RPMI8226 (cell line): ENCODE measurements around the gene ARAP2.

Source experiments
- DNase-seq: peaks from one replicate; pipeline ENCODE4 v3.0.0-alpha.2; 2015

The ARAP2 gene, protein sequence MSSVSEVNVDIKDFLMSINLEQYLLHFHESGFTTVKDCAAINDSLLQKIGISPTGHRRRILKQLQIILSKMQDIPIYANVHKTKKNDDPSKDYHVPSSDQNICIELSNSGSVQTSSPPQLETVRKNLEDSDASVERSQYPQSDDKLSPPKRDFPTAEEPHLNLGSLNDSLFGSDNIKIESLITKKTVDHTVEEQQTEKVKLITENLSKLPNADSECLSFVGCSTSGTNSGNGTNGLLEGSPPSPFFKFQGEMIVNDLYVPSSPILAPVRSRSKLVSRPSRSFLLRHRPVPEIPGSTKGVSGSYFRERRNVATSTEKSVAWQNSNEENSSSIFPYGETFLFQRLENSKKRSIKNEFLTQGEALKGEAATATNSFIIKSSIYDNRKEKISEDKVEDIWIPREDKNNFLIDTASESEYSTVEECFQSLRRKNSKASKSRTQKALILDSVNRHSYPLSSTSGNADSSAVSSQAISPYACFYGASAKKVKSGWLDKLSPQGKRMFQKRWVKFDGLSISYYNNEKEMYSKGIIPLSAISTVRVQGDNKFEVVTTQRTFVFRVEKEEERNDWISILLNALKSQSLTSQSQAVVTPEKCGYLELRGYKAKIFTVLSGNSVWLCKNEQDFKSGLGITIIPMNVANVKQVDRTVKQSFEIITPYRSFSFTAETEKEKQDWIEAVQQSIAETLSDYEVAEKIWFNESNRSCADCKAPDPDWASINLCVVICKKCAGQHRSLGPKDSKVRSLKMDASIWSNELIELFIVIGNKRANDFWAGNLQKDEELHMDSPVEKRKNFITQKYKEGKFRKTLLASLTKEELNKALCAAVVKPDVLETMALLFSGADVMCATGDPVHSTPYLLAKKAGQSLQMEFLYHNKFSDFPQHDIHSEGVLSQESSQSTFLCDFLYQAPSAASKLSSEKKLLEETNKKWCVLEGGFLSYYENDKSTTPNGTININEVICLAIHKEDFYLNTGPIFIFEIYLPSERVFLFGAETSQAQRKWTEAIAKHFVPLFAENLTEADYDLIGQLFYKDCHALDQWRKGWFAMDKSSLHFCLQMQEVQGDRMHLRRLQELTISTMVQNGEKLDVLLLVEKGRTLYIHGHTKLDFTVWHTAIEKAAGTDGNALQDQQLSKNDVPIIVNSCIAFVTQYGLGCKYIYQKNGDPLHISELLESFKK (N-terminal part only)

DNA sequence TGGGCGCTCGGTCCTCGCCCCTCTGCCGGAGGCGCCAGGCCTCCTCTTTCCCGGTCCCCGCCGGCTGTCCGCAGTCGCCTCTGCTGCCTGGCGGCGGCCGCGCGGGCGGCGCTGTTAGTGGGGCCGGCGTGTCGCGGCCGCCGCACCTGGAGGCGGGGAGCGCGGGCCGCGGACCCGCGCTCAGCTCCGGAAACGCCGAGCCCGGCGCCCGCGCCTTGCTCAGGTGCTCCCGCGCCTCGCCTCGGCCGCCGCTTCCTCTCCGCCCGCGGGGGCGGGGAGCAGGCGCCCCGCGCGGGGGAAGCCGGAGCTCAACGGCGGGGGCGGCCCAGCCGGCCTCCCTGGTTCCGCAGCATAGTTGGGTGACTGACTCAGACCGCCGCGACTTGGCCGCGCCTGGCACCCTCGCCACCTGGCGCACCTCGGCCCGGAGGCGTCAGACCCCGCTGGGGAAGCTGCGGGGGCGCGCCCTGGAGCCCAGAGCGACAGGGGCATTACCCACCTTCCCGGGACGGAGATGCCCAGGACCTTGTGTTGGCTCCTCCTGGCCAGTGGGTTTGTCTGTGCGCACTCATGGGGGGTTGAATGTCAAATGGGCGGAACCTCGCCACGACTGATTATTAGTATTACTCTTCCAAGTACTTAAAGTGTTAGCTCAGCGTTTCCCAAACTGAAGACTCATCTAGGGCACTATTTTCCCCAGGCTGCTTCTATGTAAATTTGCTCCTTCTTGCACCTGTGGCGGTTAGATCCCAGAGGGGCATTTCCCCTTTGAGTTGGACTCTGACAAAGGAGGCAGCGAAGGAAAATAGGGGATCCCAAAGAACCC is at the start of gene ARAP2:
TSS of gene ARAP2 (minus strand) at position 258 of the 826 bp plus-strand sequence. CDS start 15,028 bp downstream, outside the sequence.
- DNase-seq, result peak; percentile 71

DNA sequence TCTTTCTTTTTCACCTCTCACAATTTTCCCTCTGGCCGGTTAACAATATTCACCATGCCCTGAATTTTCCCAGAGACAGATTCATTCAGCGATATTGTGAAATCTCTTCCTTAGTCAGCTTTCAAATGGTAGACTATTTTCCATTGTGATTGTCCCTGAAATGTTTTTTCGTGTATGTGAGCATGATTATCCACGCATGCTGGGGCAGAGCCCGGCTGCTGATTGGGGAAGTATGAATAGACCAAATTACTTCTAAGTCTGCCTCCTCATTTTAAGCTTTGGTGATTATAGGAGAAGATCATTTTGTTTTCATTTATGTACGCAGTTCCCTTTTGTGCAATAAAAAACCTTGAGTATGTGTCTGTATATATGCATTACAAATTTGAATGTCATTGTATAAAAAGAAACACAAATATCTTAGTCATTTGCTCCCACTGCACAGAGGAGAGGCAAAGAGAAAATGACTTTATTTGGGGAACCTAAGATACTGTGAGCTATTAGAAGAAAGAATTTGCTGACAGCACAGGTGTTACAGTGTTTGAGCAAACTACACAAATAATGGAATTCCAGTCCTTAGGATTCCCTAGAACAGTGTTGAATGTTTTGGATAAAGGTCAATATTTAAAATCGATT is 48.4 kb upstream of the ARAP2 start:
- DNase-seq, result no peak

DNA sequence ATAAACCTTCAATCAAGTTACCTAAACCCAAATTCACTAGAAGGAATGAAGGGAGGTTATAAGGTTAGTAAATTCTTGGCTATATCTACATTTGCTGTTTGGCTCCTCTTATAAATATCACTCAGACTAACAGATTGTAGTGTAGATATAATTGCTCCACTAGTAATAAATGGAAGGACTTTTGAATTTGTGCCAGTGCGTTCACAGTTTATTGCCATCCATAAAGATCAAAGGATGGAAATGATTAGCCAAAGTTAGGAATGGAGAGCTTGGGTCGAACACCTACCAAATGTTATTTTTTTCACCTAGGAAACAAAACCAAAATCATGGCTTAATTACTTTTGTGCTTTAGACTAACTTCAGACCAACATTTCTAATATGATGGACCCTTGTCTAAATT is 46.3 kb upstream of the ARAP2 start:
- DNase-seq, result no peak

DNA sequence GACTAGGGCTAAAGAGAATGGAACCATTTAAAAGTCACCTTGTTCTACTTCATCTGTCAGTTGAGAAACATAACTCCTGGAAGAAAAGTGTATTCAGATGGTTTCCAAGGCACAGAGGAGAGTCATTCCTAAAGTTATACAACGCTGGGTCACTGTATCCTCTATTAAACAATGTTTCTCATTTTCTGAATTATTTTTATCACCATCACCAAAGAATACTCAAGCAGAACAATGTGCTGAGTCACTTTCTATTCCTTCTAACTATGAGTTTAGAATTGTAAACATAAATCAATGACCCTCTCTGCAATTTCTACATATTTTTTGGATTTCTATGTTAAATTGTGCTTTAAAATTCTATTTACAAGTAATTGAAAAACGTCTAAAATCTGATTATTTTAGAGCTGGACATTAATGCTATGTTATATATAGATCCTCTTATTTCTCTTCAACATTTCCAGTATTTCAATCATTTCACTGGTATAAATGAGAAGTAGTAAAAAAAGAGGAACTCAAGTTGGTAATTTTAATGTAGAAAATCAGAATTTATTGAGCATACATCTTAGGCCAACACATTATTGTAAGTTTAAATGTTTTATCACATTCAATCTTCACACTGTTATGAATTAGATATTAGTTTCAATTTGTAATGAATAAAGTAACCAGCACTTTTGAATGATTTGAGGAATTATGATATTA is 44.6 kb upstream of the ARAP2 start:
- no peak for DNase-seq

DNA sequence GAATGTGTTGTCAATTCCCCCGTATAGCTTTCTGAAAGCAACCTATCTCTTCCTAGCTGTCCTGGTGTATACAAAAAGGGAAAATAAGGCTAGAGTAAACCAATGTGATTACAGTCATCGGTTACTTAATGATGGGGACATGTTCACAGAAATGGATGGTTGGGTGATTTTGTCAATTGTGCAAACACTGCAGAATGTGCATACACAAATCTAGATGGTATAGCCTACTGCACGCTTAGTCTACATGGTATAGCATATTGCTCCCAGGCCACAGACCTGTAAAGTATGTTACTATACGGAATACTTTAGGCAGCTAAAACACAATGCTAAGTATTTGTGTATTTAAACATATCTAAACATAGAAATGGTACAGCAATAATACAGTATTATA is 42.2 kb upstream of the ARAP2 start:
- DNase-seq, result no peak

DNA sequence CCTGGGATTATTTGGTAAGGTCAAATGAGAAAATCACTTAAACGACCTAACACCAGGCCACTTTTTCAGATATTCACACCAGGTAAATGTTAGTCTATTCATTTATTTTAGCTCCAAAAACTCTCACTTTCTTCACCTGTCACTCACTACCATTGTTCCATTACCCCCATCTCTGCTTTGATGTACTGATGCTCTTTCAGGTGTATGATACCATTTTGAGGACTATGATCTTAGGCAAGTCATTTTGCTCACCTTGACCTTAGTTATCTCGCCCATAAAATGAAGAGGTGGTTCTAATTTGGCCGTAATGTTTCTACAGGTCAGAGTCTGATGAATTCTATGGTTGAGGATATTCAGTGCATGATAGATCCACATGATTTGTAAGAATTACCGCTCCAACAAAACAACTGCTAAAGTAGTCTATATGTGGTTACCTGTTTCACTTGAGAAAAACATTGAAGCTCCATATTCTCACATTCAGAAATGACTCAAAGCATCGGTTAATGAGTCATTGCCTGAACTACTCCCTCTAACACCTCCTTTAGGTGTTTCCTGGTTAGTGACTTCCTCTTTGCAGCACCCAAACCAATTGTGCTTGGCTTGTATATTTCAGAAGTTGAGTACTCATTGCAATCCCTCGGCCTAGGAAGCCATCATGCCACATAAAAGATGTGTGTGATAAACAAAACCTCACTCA is 41.6 kb upstream of the ARAP2 start:
- DNase-seq, result peak; percentile 41

DNA sequence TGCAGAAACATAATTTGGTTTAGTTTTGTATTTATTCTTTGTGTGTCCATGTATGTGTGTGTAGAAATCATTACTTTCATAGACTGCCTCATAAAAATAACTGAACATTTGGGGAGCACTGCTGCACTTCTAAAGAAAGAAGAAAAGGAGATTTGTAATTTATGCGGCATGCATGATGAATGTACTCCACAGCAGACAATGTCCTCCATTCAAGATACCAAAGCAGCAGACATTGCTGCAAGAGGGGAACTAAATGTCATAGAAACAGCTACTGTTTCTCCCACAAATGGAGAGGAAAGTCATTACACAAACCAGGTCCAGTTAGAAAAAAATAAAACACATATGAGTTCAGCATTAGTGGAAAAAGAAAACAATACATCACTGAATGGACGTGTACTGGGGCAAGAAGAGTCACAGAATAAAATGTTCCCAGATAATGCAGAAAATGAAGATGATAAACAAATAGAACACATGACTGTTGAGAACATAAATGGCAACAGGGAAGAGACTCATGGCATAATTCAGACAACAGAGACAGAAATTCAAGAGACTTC is 39.7 kb upstream of the ARAP2 start:
- no peak for DNase-seq

DNA sequence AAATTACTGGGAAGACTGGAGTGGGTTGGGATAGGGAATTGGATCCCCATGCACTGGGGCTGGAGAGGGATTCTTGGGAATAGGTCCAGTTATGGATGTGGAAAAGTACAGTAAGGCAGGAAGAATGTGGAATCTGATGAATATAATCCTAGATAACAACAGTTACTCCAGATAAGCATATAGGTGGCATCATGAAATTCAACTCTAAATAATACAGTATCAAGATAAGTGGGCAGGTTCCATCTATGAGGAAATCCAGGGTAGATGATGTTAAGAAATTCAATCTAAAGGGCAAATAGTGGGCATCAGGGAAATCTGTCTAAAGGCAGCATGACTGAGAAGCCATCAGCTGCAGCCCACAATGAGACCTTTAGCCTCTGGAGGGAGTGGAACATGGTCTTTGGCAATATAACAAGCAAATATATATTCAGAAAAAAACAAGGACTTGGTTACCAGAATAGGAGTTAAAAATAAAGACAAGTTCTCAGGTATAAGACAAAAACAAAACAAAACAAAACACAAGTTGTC is 38.3 kb upstream of the ARAP2 start:
- no peak for DNase-seq

DNA sequence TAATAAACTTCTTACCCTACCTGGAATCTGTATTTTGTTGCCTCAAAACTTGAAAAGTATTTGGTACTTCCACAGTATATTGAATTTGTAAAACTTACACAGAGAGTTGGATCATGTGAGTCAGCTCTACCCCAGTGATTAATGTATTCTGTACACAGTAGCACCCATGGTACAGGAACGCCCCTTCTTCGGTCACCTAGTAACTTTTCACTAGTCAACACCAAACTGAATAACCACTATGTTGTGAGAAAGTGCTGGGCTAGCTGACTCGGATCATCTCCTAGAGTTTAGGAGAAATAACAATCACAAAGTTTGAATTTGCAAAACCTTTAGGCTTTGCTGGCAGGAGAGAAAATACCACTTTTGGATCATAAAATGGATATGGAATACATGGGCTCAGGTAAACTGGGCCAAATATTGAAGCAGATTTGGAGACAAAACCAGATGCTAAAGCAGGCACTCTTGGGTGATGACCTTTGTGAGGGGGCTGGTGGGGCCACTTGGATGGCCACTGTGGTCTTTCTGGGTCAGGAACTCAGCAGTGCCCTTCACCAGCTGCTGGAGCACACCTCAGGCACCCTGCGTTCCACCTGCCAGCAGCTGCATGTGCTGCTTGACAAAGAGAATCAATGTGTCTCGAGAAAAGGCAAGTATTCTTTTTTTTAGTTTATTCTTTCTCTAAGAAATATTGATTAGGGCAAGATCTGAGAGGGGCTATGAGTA is 37.2 kb upstream of the ARAP2 start, which contains the start of gene DTHD1:
TSS of gene DTHD1 (plus strand) at position 233 of the 723 bp plus-strand sequence. CDS start at position 376, 143 bp downstream.
- DNase-seq, result no peak

DNA sequence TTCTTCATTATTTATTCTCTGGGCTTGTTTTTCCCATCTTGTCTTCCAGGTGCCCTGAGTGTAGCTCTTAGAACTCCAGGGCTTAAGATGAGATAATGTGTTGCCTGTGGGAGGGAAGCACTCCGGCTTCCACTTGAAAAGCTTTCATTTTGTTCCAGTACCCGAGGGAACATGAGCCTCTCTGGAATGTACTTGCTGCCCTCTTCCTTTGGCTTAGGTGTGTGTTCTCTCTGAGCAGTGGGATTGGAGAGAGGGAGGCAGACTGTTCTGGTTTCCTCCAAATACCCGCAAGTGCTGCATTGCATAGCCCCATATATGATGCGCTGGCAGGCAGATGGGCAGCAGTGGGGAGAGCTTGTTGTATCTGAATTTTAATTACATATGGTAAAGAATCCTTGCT is 36.2 kb upstream of the ARAP2 start:
- DNase-seq, result no peak

DNA sequence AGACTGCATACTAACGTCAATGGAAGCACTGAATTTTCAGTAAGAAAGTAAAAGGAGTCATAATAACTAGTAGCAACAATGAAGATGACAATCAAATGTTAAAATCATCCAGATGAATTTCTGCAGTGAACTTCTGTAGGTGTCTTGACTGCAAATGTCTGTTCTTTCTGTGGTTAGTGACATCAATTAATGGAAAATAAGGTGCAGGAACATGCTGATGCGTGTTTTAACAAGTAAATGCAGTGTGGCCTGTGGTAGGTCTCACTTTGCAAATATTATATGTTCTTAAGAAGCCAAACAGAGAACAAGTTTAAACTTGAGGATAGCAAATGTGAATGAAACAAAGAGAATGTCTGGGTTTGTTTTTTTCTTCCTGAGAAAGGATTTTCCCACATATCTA is 34.5 kb upstream of the ARAP2 start:
- no peak for DNase-seq

DNA sequence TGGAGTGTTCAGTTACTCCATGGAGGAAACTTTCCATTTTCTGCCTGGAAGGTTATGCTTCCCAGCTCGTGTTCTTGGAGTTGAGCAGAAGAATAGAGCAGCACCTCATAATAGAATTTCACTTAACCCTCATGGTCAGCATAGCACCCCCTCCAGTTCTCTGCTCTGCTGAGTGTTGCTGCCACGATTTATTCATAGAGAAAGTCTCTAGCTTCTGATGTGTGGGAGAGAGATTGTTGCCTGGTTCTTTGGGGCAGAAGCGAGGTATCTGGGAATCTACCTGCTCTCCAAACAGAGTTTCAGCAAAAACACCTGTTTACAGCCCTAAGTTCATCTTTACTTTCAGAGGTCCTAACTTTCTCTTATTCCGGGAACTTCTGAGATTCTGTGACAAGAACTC is 33.2 kb upstream of the ARAP2 start:
- no peak for DNase-seq

DNA sequence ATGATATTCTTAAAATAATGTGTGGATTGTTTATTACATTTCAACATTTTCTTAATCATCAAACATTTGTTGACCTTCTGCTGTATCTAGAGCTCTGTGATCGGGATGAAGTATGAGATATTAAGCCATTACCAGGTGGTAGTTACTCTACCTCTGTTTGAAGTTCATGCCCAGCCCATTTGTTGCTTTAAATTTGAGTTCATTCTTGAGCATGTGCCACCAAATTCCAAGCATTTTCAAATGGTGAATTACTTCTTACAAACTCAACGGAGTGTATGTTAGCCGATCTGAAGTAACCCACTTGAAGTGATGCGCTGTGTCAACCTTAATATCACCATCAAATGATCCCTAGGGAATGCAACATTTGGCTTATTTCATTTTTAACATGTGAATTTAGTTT is 29.8 kb upstream of the ARAP2 start:
- DNase-seq, result no peak

DNA sequence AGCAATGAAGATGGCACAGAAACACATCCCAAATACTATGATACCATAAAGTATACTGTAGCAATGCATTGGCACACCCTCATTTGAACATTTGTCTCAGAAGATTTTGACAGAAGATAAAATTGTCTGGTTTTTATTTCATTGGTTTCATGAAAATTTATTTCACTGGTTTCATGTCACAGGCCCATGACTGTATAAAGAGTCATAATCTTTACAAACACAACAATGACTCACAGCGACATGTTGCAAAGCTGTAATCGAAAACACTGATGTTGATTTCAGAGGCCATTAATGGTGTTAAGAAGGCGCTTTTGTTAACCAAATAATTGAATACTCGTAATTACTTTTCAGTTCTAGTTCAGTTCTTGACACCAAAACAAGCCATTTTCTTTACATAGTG is 29.0 kb upstream of the ARAP2 start:
- DNase-seq, result no peak

DNA sequence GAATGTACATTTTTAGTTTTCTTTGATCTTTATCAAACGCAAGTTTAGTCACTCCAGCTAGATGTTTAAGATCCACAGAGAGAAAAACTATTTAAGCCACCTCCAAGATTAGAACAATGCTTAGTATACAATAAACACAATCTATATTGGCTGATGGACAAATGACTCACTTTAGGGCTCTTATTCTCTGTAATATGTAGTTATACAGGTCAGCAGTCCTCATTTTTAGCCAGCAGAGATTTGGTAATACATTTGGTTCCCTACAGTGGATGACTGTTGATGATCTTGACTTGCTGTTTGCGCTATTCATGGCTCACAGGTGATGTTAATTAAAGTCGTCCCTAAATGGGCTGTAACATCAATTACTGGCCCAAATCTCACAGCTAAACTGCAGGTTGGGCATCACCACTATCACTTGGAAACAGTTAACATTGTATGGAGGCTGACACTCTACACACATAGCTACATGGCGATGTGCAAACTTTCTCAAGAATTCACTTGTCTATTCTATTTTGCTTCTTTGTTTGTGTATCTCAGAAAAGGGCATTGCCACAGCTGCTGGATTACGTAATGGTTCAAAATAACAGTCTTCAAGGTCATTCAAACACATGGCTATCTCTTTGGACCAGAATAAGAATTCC is 25.3 kb upstream of the ARAP2 start:
- DNase-seq, result no peak

DNA sequence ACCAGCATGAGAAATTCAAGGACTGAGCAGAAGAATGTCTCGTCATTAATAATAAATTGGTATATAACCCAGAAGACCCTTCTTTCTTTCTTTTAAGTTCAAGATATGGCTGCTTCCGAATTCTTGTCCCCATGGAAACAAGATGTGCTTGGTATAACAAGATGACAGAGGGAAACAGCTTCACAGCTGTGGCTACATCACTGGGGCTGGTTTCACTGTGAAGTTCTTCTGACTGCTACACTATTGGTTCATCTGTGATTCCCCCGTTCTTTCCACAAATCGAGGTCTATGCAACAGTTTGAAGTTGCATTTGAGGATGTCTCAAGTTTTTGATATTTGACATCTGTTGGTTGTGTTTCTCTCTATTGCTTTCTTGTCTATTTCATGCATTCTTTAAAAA is 24.8 kb upstream of the ARAP2 start:
- no peak for DNase-seq

DNA sequence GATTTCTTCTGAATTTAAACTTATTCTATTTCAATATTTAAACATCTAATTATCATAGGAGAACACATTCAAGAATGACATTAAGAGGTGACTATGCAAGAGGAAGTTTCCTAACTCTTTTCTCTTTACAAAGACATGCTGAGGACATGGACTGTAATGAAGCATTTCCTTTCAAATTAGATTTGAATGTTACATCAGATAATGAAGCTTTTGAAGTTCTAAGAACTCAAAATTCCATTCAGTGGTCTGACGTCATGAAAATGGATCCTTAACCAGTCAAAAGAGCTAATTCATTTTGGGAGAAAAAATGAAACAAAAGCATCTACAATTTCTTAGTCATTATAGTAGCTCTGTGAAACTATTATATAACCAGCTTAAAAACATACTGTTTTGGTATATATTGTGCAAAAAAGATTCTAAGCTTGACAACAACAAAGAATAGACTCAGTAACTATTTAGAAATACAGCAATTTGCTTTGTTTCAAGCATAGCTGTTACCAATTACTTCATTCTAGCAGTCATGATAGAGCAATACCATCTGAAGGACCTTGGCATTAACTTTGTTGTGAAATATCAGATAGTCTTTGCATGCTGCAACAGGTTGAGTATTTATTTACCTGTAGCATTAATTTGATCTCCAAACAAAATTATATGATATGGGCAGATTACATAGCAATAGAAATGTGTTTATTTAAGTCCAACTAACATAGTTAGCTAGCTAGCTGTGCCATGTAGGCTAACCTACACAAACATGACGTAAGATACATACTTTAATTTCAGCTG is 23.4 kb upstream of the ARAP2 start:
- DNase-seq, result no peak
